ENCODE measurements around the gene GPR132. TPM values are rescaled to one million over a fixed set of nuclear protein-coding genes. Genes with fewer than 3 reads are reported as not detected.

GPR132 gene
- total RNA-seq, 1 experiment from 2014 or later, result 0.08 TPM

- ChIA-PET CTCF (interaction anchor here (0.9 kb wide), 1 partner anchor 15 kb away, joined by 3 read pairs; no protein-coding TSS in a partner anchor), POLR2A (interaction anchor here (0.6 kb wide), 1 partner anchor 101 kb away, joined by 10 read pairs; no protein-coding TSS in a partner anchor)
- Histone ChIP-seq H3K27me3 (ENCODE audit: control insufficient read depth, insufficient read depth, low read length) (no peaks in the 10 kb centered on the region), H3K9me3 (ENCODE audit: control insufficient read depth, insufficient read depth, low read depth, low read length) (no peaks in the 10 kb centered on the region), H3K4me1 (ENCODE audit: control insufficient read depth, insufficient read depth, low read length) (no peaks in the 10 kb centered on the region; the same call in 1 of the 2 replicates), H3K36me3 (ENCODE audit: control insufficient read depth, insufficient read depth, low read length) (no peaks in the 10 kb centered on the region), H3K4me3 (ENCODE audit: low read depth in 2 of 2, low read length in 2 of 2) (no peak overlapping the region), H3K27ac (ENCODE audit: low read length) (no peak overlapping the region)
- ATAC-seq (peak; percentile 29; the same call in 1 of the 2 replicates), DNase-seq (ENCODE audit: low read depth, low spot score) (no peak)
- in situ Hi-C loops (cut with HindIII; ENCODE audit: low pct_unique_long_range_greater_than_20kb, low sequenced_read_pairs) (no loop called here), intact Hi-C loops (cut with micrococcal nuclease; ENCODE audit: unreplicated experiment) (no loop called here)
- no TSS peak for BruUV-seq (replicated peaks)
- TF ChIP-seq CTCF (IDR thresholded peaks at IDR 0.05), result no peak
- no peak for TF ChIP-seq POLR2AphosphoS5 (IDR thresholded peaks at IDR 0.05; ENCODE audit: low read depth, low read length)
- no peak for TF ChIP-seq SIN3A (IDR thresholded peaks at IDR 0.05; ENCODE audit: borderline replicate concordance, insufficient read depth, low read depth, low read length)
- TF ChIP-seq TCF7L2 (IDR thresholded peaks at IDR 0.05; ENCODE audit: low read depth, low read length), result no peak
- TF ChIP-seq REST (IDR thresholded peaks at IDR 0.05; ENCODE audit: insufficient read depth in 1 of 2, low read depth in 2 of 2, low read length in 1 of 2), result no peak
These were observed 10.4 kb upstream of the GPR132 start for GRCh38 chr14:105075379-105076295.

DNA sequence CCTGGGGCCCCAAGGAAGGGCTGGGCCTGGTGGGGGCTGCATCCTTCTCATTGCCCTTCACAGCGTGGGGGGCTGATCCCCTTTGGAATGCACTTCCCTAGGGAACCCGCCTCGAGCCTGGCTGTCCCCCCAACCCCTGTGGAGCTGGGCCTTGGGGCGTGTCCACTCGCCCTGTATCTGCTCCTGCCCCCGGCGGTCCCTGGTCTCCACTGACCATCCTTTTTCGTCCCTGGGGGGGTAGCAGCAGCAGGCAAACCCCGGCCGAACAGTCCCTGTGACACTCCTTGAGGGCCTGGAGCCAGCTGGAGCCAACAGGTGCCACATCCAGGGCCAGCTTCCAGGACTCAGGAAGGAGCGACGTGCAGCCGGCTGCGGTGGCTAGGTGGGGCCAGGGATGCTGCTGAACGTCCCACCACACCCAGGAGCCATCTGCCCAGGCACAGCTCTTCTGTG lies 9.4 kb upstream of the GPR132 start:
- Histone ChIP-seq H3K4me1 (ENCODE audit: control insufficient read depth, insufficient read depth, low read length) (no peaks in the 10 kb centered on the region; the same call in 1 of the 2 replicates), H3K4me3 (ENCODE audit: low read depth in 2 of 2, low read length in 2 of 2) (no peak overlapping the region), H3K9me3 (ENCODE audit: control insufficient read depth, insufficient read depth, low read depth, low read length) (no peaks in the 10 kb centered on the region), H3K27ac (ENCODE audit: low read length) (no peak overlapping the region), H3K27me3 (ENCODE audit: control insufficient read depth, insufficient read depth, low read length) (no peaks in the 10 kb centered on the region), H3K36me3 (ENCODE audit: control insufficient read depth, insufficient read depth, low read length) (no peaks in the 10 kb centered on the region)
- ChIA-PET POLR2A (interaction anchor here (0.6 kb wide), 1 partner anchor 100 kb away, joined by 10 read pairs; no protein-coding TSS in a partner anchor), CTCF (interaction anchor here (0.9 kb wide), 1 partner anchor 16 kb away, joined by 3 read pairs; no protein-coding TSS in a partner anchor)
- in situ Hi-C loops (cut with HindIII; ENCODE audit: low pct_unique_long_range_greater_than_20kb, low sequenced_read_pairs), result no loop called here
- BruUV-seq (replicated peaks), result no TSS peak
- DNase-seq (ENCODE audit: low read depth, low spot score) (no peak), ATAC-seq (peak; percentile 43; the same call in 1 of the 2 replicates)
- intact Hi-C loops (cut with micrococcal nuclease; ENCODE audit: unreplicated experiment), result no loop called here
- no peak for TF ChIP-seq CTCF (IDR thresholded peaks at IDR 0.05)
- no peak for TF ChIP-seq REST (IDR thresholded peaks at IDR 0.05; ENCODE audit: insufficient read depth in 1 of 2, low read depth in 2 of 2, low read length in 1 of 2)
- TF ChIP-seq TCF7L2 (IDR thresholded peaks at IDR 0.05; ENCODE audit: low read depth, low read length), result no peak
- TF ChIP-seq POLR2AphosphoS5 (IDR thresholded peaks at IDR 0.05; ENCODE audit: low read depth, low read length), result no peak
- TF ChIP-seq SIN3A (IDR thresholded peaks at IDR 0.05; ENCODE audit: borderline replicate concordance, insufficient read depth, low read depth, low read length), result no peak
